ENCODE results near the gene OSBPL1A. TPM values are rescaled to one million over a fixed set of nuclear protein-coding genes. Genes with fewer than 3 reads are reported as not detected.

Gene OSBPL1A
- total RNA-seq, 4 donors from 2014 or later, result 52.9 to 67.6 (median 59.0) TPM

- DNase-seq, result no peak
- Histone ChIP-seq H3K27me3 (no peaks in the 10 kb centered on the region), H3K27ac (peak overlapping the region; percentile 47 to 79 (median 77)), H3K4me1 (peaks cover 0 to 6% (median 0%) of the 10 kb centered on the region in 4 donors), H3K36me3 (no peaks in the 10 kb centered on the region), H3K4me3 (peak overlapping the region; percentile 77 to 92 (median 86)), H3K9me3 (no peaks in the 10 kb centered on the region)
- TF ChIP-seq POLR2A (IDR thresholded peaks at IDR 0.05) (no peak), CTCF (IDR thresholded peaks at IDR 0.05) (no peak)
These were observed 28.4 kb upstream of the OSBPL1A start for GRCh38 chr18:24426073-24426397.

- H3K4me1 ChIP-seq, result no peaks in the 10 kb centered on the region
- H3K36me3 ChIP-seq, result no peaks in the 10 kb centered on the region
- no peaks in the 10 kb centered on the region for H3K27me3 ChIP-seq
- H3K4me3 ChIP-seq, result no peak overlapping the region
- TF ChIP-seq CTCF (IDR thresholded peaks at IDR 0.05), result no peak
- no peak for TF ChIP-seq POLR2A (IDR thresholded peaks at IDR 0.05)
- no peak overlapping the region for H3K27ac ChIP-seq
- no peaks in the 10 kb centered on the region for H3K9me3 ChIP-seq
- no peak for DNase-seq
These were observed 24.2 kb upstream of the OSBPL1A start for GRCh38 chr18:24421831-24422230.

GRCh38 chr18:24420551-24420950 is 22.9 kb upstream of the OSBPL1A start:
- Histone ChIP-seq H3K36me3 (no peaks in the 10 kb centered on the region), H3K27ac (no peak overlapping the region), H3K4me3 (no peak overlapping the region), H3K27me3 (no peaks in the 10 kb centered on the region), H3K4me1 (no peaks in the 10 kb centered on the region), H3K9me3 (no peaks in the 10 kb centered on the region)
- TF ChIP-seq CTCF (IDR thresholded peaks at IDR 0.05), result no peak
- TF ChIP-seq POLR2A (IDR thresholded peaks at IDR 0.05), result no peak
- no peak for DNase-seq

GRCh38 chr18:24417480-24417879 is 19.9 kb upstream of the OSBPL1A start:
- Histone ChIP-seq H3K4me3 (no peak overlapping the region), H3K36me3 (no peaks in the 10 kb centered on the region), H3K9me3 (no peaks in the 10 kb centered on the region), H3K27ac (no peak overlapping the region), H3K4me1 (no peaks in the 10 kb centered on the region), H3K27me3 (no peaks in the 10 kb centered on the region)
- TF ChIP-seq CTCF (IDR thresholded peaks at IDR 0.05) (no peak), POLR2A (IDR thresholded peaks at IDR 0.05) (no peak)
- DNase-seq, result no peak

GRCh38 chr18:24414349-24415003 is 16.9 kb upstream of the OSBPL1A start:
- TF ChIP-seq CTCF (IDR thresholded peaks at IDR 0.05) (no peak), POLR2A (IDR thresholded peaks at IDR 0.05) (no peak)
- H3K9me3 ChIP-seq, result no peaks in the 10 kb centered on the region
- H3K4me3 ChIP-seq, result no peak overlapping the region
- no peaks in the 10 kb centered on the region for H3K36me3 ChIP-seq
- no peaks in the 10 kb centered on the region for H3K4me1 ChIP-seq
- no peaks in the 10 kb centered on the region for H3K27me3 ChIP-seq
- DNase-seq, result no peak
- no peak overlapping the region for H3K27ac ChIP-seq

- Histone ChIP-seq H3K27me3 (no peaks in the 10 kb centered on the region), H3K4me1 (no peaks in the 10 kb centered on the region), H3K27ac (no peak overlapping the region), H3K4me3 (no peak overlapping the region), H3K36me3 (no peaks in the 10 kb centered on the region), H3K9me3 (no peaks in the 10 kb centered on the region)
- TF ChIP-seq CTCF (IDR thresholded peaks at IDR 0.05) (peak in 1 of 6 experiments; percentile 21), POLR2A (IDR thresholded peaks at IDR 0.05) (no peak)
- no peak for DNase-seq
These were observed 15.5 kb upstream of the OSBPL1A start for GRCh38 chr18:24413148-24413547.

All from Peyer's patch (tissue), 4 donors.